ENCODE data around the gene CCDC57.

The CCDC57 gene

DNA sequence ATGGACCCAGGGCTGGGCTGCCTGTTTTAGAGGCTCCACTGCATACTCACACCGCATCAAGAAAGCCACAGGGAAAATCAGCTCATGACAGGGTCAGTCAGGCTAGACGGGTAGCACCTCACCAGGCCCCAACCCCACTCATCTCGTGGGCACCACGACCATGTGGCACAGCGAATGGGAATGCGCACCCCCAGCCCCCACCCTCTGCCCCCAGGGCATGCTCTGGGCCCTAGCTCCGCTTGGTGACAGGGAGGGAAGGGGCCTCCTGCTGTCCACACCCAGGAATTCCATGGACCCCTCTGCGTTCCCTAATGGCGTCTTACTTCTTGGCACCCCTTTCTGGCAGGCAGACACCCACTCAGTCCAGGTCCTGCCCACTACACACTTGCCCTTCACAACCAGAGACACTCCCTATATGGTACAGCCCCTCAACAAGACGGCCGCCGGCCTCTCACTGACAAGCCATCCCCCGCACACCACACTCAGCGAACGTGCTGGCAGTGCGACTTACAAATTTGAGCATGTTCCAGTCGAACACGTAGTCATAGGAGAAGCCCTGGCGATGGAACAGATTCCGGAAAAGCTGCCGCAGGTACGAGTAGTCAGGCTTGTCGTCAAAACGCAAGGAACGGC, 38.3 kb upstream of the CCDC57 start:
- H3K4me3 Mint-ChIP-seq, result no peak overlapping the region
- H3K9me3 Mint-ChIP-seq, result no peaks in the 10 kb centered on the region
- no peak overlapping the region for H3K27ac Mint-ChIP-seq
- H3K27me3 Mint-ChIP-seq (ENCODE audit: low read depth), result no peaks in the 10 kb centered on the region
- H3K36me3 Mint-ChIP-seq (ENCODE audit: low read depth), result peaks cover 66% of the 10 kb centered on the region
- no peak for TF ChIP-seq CTCF (IDR thresholded peaks at IDR 0.05; ENCODE audit: unreplicated experiment in 3 of 3)
- H3K4me1 Mint-ChIP-seq, result no peaks in the 10 kb centered on the region

DNA sequence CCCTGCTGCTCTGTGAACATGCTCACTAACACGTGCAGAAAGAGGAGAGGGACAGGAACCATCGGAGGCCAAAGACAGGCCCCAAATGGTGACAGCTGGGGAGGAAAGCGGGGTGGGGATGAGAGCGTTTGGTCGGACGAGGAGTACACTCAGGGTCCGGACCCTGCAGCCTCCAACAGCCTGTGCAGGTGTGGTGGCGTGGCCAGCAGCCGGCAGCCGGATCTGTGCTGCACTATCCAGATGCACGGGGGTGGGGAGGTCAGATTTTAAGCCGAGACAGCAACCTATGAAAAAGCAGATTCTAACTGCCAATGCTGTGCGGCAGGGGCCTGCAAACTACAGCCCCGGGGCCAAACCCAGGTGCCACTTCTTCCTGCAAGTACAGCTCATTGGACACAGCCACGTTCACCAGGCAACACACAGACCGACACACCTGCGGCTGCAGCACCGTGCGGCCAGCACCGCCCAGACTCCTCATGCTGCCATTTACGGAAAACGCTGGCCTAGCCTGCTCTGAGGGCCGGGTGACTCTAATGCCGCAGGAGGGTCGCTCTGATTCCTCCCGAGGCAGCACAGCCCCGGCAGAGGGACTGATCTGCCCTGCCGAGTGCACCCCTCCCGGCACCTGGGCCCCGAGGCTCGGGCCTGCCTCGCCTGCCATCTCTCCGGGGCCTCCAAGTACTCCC, 37.4 kb upstream of the CCDC57 start:
- H3K27me3 Mint-ChIP-seq (ENCODE audit: low read depth), result no peaks in the 10 kb centered on the region
- H3K36me3 Mint-ChIP-seq (ENCODE audit: low read depth), result peaks cover 62% of the 10 kb centered on the region
- H3K27ac Mint-ChIP-seq, result no peak overlapping the region
- TF ChIP-seq CTCF (IDR thresholded peaks at IDR 0.05; ENCODE audit: unreplicated experiment in 3 of 3), result no peak
- H3K4me1 Mint-ChIP-seq, result no peaks in the 10 kb centered on the region
- H3K9me3 Mint-ChIP-seq, result no peaks in the 10 kb centered on the region
- no peak overlapping the region for H3K4me3 Mint-ChIP-seq

GRCh38 chr17:82248815-82249674, 36.4 kb upstream of the CCDC57 start:
- no peak for TF ChIP-seq CTCF (IDR thresholded peaks at IDR 0.05; ENCODE audit: unreplicated experiment in 3 of 3)
- Mint-ChIP-seq H3K4me3 (no peak overlapping the region), H3K36me3 (ENCODE audit: low read depth) (peaks cover 72% of the 10 kb centered on the region), H3K27ac (no peak overlapping the region), H3K9me3 (no peaks in the 10 kb centered on the region), H3K4me1 (peaks cover 8% of the 10 kb centered on the region), H3K27me3 (ENCODE audit: low read depth) (peaks cover 2% of the 10 kb centered on the region)

DNA sequence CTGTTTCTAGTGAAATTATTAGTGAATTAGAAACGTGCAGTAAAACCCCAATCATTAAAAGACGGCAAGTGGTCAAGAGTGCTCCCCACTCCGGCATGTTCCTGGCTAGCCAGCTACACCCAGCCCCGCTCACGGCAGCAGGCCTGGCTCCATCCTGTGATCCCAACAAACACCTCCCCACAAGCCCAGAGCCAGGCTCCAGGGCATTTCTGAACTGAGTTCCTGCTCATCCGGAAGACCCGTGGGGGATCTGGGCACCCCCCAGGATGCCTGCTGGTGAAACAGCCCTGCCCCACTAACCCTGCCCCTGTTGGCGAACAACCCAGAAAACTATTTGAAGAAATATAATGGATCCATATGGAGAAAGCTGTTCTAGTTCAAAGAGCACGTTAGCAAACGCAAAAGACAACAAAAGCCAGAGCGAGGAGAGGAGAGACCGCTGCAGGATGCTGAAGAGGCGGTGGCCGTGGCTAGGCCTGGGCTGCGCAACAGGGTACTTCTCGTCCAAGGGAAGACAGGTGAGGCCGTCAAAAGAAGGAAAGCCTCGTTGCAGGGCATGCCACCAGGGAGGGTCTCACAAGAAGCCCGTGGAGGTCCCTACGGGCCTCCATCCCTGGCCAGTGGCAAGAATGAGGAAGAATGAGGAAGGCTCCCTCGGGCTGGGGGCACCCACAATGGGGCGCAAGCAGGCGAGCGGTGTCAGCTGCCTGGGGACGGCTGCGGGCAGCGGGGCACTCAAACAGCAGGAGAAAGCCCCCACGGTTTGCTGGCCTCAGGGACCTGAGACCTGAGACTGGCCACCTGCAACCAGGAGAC, 35.4 kb upstream of the CCDC57 start:
- Mint-ChIP-seq H3K27me3 (ENCODE audit: low read depth) (peaks cover 5% of the 10 kb centered on the region), H3K4me1 (peaks cover 15% of the 10 kb centered on the region), H3K9me3 (no peaks in the 10 kb centered on the region), H3K27ac (no peak overlapping the region), H3K4me3 (no peak overlapping the region), H3K36me3 (ENCODE audit: low read depth) (peaks cover 72% of the 10 kb centered on the region)
- TF ChIP-seq CTCF (IDR thresholded peaks at IDR 0.05; ENCODE audit: unreplicated experiment in 3 of 3), result no peak

- Mint-ChIP-seq H3K9me3 (no peaks in the 10 kb centered on the region), H3K27me3 (ENCODE audit: low read depth) (peaks cover 5% of the 10 kb centered on the region), H3K4me1 (peaks cover 23% of the 10 kb centered on the region), H3K36me3 (ENCODE audit: low read depth) (peaks cover 72% of the 10 kb centered on the region), H3K4me3 (no peak overlapping the region), H3K27ac (no peak overlapping the region)
- no peak for TF ChIP-seq CTCF (IDR thresholded peaks at IDR 0.05; ENCODE audit: unreplicated experiment in 3 of 3)
These were observed 34.7 kb upstream of the CCDC57 start for GRCh38 chr17:82247182-82247823.

All from nephron (organoid).